HEK293 (cell line): ENCODE data around the gene WWOX.
A peak's percentile ranks its signal among the peaks of the same experiment; 100 is the strongest.

Source experiments
- CTCF ChIA-PET: fragments of 350-600 bp; formaldehyde crosslinking; extraction: SDS; loops from one replicate; lab custom pipeline; 2021; ENCODE audit warnings: antibody characterized with exemption; lab: Yijun Ruan, JAX
- POLR2A ChIA-PET: fragments of 300-600 bp; formaldehyde crosslinking; extraction: SDS; loops from one replicate; lab custom pipeline; 2020; ENCODE audit warnings: antibody characterized with exemption, inconsistent platforms; lab: Yijun Ruan, JAX
- H3K27ac ChIP-seq: fragments of 200-500 bp; sonication (Bioruptor generic); 2 replicates; pipeline ENCODE4 v1.5.1; 2014; ENCODE audit warnings: low read depth, low read length, control low read depth, inconsistent platforms; ENCODE audit errors: extremely low read depth
- H3K36me3 ChIP-seq, 2 experiments: fragments of 200-500 bp in 1 of 2; sonication (Bioruptor generic) in 1 of 2; 1 replicate in 1 of 2; 2 replicates in 1 of 2; pipeline ENCODE4 v1.5.1; 2014 to 2017; ENCODE audit warnings: inconsistent platforms in 2 of 2, low read length in 2 of 2; ENCODE audit not compliant: control insufficient read depth in 2 of 2, insufficient read depth in 1 of 2
- H3K4me1 ChIP-seq: fragments of 200-500 bp; sonication (Bioruptor generic); 2 replicates; pipeline ENCODE4 v1.5.1; 2014; ENCODE audit warnings: mild to moderate bottlenecking, low read length, inconsistent platforms; ENCODE audit not compliant: control insufficient read depth, insufficient read depth
- H3K4me3 ChIP-seq: 2 replicates; pipeline ENCODE4 v1.5.1; 2011; ENCODE audit warnings: low read depth, mild to moderate bottlenecking, control low read depth, low read length, moderate library complexity
- H3K9me3 ChIP-seq: fragments of 200-500 bp; sonication (Bioruptor generic); 2 replicates; pipeline ENCODE4 v1.5.1; 2014; ENCODE audit warnings: low read depth, low read length, inconsistent platforms; ENCODE audit not compliant: control insufficient read depth, insufficient read depth
- BCL11A ChIP-seq: fragments of 450-650 bp; formaldehyde crosslinking; IDR thresholded peaks from 2 replicates; pipeline ENCODE4 v1.5.1; 2016; ENCODE audit warnings: low read depth, missing biosample characterization, missing genetic modification characterization
- BCL11B ChIP-seq: fragments of 450-650 bp; formaldehyde crosslinking; IDR thresholded peaks from 2 replicates; pipeline ENCODE4 v1.5.1; 2016; ENCODE audit warnings: low read depth, missing biosample characterization, missing genetic modification characterization
- GLI4 ChIP-seq: fragments of 450-650 bp; formaldehyde crosslinking; IDR thresholded peaks from 2 replicates; pipeline ENCODE4 v1.5.1; 2016; ENCODE audit warnings: missing biosample characterization, missing genetic modification characterization
- IKZF3 ChIP-seq: fragments of 450-650 bp; IDR thresholded peaks from 2 replicates; pipeline ENCODE4 v1.5.0; 2018; ENCODE audit warnings: missing biosample characterization, mild to moderate bottlenecking, missing genetic modification characterization, moderate library complexity
- KLF10 ChIP-seq: fragments of 450-650 bp; IDR thresholded peaks from 2 replicates; pipeline ENCODE4 v1.5.1; 2018; ENCODE audit warnings: missing biosample characterization, mild to moderate bottlenecking, missing genetic modification characterization
- KLF9 ChIP-seq: fragments of 450-650 bp; formaldehyde crosslinking; IDR thresholded peaks from 2 replicates; pipeline ENCODE4 v1.5.1; 2016; ENCODE audit warnings: missing biosample characterization, missing genetic modification characterization, low read depth
- SCRT1 ChIP-seq: fragments of 450-650 bp; formaldehyde crosslinking; IDR thresholded peaks from 2 replicates; pipeline ENCODE4 v1.5.1; 2016; ENCODE audit warnings: missing biosample characterization, missing genetic modification characterization, borderline replicate concordance
- ZEB2 ChIP-seq: fragments of 450-650 bp; formaldehyde crosslinking; IDR thresholded peaks from 2 replicates; pipeline ENCODE4 v1.5.1; 2016; ENCODE audit warnings: missing biosample characterization, missing genetic modification characterization
- ZNF248 ChIP-seq: fragments of 450-650 bp; formaldehyde crosslinking; IDR thresholded peaks from 2 replicates; pipeline ENCODE4 v1.5.1; 2017; ENCODE audit warnings: missing biosample characterization, missing genetic modification characterization
- ZNF341 ChIP-seq: fragments of 450-650 bp; formaldehyde crosslinking; IDR thresholded peaks from 2 replicates; pipeline ENCODE4; 2016; ENCODE audit warnings: low read depth, missing biosample characterization, missing genetic modification characterization
- ZNF366 ChIP-seq: fragments of 450-650 bp; formaldehyde crosslinking; conservative IDR thresholded peaks from 2 replicates; pipeline ENCODE4 v1.5.1; 2016; ENCODE audit warnings: missing biosample characterization, missing genetic modification characterization
- ZNF391 ChIP-seq: fragments of 450-650 bp; formaldehyde crosslinking; IDR thresholded peaks from 2 replicates; pipeline ENCODE4 v1.5.1; 2016; ENCODE audit warnings: low read depth, missing biosample characterization, missing genetic modification characterization, borderline replicate concordance
- ZNF473 ChIP-seq: fragments of 450-650 bp; formaldehyde crosslinking; IDR thresholded peaks from 2 replicates; pipeline ENCODE4 v1.5.1; 2017; ENCODE audit warnings: missing biosample characterization, missing genetic modification characterization
- ZNF510 ChIP-seq: fragments of 450-650 bp; formaldehyde crosslinking; IDR thresholded peaks from 2 replicates; pipeline ENCODE4 v1.5.1; 2018; ENCODE audit warnings: mild to moderate bottlenecking, missing genetic modification characterization, missing biosample characterization; ENCODE audit not compliant: insufficient replicate concordance
- ZNF514 ChIP-seq: fragments of 450-650 bp; formaldehyde crosslinking; IDR thresholded peaks from 2 replicates; pipeline ENCODE4 v1.5.1; 2016; ENCODE audit warnings: missing biosample characterization, missing genetic modification characterization
- ZNF530 ChIP-seq: fragments of 450-650 bp; formaldehyde crosslinking; IDR thresholded peaks from 2 replicates; pipeline ENCODE4 v1.5.1; 2016; ENCODE audit warnings: low read depth, missing biosample characterization, missing genetic modification characterization
- ZNF654 ChIP-seq: fragments of 450-650 bp; formaldehyde crosslinking; IDR thresholded peaks from 2 replicates; pipeline ENCODE4 v1.5.1; 2016; ENCODE audit warnings: low read depth, missing biosample characterization, missing genetic modification characterization
- ZNF658 ChIP-seq: fragments of 450-650 bp; formaldehyde crosslinking; IDR thresholded peaks from 2 replicates; pipeline ENCODE4; 2016; ENCODE audit warnings: missing biosample characterization, missing genetic modification characterization
- ZNF670 ChIP-seq: fragments of 450-650 bp; formaldehyde crosslinking; IDR thresholded peaks from 2 replicates; pipeline ENCODE4 v1.5.1; 2016; ENCODE audit warnings: missing biosample characterization, missing genetic modification characterization, low read depth
- TF ChIP-seq, protein P1 (sequence below): fragments of 450-650 bp; formaldehyde crosslinking; IDR thresholded peaks from 2 replicates; pipeline ENCODE4 v1.5.1; 2017; ENCODE audit warnings: missing biosample characterization, missing genetic modification characterization
- TF ChIP-seq, protein P2 (sequence below): fragments of 450-650 bp; formaldehyde crosslinking; IDR thresholded peaks from 2 replicates; pipeline ENCODE4 v1.5.1; 2016; ENCODE audit warnings: missing biosample characterization, missing genetic modification characterization
- TF ChIP-seq, protein P3 (sequence below): fragments of 450-650 bp; formaldehyde crosslinking; IDR thresholded peaks from 2 replicates; pipeline ENCODE4 v1.5.1; 2016; ENCODE audit warnings: missing biosample characterization, missing genetic modification characterization
- TF ChIP-seq, protein P4 (sequence below): fragments of 450-650 bp; formaldehyde crosslinking; IDR thresholded peaks from 2 replicates; pipeline ENCODE4 v1.5.1; 2016; ENCODE audit warnings: missing biosample characterization, missing genetic modification characterization
- TF ChIP-seq, protein P5 (sequence below): fragments of 450-650 bp; IDR thresholded peaks from 2 replicates; pipeline ENCODE4 v1.5.1; 2018; ENCODE audit warnings: missing biosample characterization, missing genetic modification characterization
- TF ChIP-seq, protein P6 (sequence below): fragments of 450-650 bp; formaldehyde crosslinking; IDR thresholded peaks from 2 replicates; pipeline ENCODE4 v1.5.1; 2016; ENCODE audit warnings: missing biosample characterization, missing genetic modification characterization, borderline replicate concordance

Gene WWOX

DNA sequence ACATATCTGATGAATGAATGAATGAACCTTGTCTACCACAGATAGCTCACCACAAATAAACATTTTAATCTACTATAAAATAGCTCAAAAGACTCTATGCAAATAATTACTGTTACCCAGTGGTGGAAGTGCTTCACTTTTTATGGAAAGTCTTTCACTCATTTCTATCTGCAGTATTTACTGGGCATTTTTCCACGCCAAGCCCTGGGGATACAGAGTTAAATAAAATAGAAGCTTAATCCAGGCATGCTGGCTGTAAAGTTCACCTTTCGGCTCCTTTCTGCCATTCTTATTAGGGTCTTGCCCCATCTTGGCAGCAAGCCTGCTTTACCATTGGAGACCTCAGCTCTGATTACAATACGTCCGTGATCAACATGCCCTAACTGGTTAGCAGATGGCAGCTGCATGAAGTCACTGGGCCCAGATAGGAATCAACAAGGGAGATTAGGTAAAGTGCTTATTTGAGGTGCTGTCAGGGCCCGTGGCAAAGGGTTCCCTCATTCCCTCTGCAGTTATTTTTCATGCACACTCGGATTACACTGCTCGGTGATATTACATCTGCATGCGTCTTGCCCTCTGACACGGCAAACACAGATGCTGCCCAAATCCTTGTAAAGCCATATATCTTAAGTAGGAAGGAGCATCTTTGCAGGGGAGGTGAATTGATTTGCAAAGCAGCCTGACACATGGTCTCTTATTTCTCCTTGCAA is 648.9 kb downstream of the WWOX start (continued):
- TF ChIP-seq, protein P1, sequence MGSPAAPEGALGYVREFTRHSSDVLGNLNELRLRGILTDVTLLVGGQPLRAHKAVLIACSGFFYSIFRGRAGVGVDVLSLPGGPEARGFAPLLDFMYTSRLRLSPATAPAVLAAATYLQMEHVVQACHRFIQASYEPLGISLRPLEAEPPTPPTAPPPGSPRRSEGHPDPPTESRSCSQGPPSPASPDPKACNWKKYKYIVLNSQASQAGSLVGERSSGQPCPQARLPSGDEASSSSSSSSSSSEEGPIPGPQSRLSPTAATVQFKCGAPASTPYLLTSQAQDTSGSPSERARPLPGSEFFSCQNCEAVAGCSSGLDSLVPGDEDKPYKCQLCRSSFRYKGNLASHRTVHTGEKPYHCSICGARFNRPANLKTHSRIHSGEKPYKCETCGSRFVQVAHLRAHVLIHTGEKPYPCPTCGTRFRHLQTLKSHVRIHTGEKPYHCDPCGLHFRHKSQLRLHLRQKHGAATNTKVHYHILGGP (tag by site-specific recombination): no peak
- no peak for TF ChIP-seq ZNF670 (tag by site-specific recombination)
- TF ChIP-seq BCL11A: peak; percentile 33; the same call in 1 of the 2 replicates
- TF ChIP-seq, protein P2, sequence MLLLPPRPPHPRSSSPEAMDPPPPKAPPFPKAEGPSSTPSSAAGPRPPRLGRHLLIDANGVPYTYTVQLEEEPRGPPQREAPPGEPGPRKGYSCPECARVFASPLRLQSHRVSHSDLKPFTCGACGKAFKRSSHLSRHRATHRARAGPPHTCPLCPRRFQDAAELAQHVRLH (tag by site-specific recombination): peak; percentile 75; the same call in 1 of the 2 replicates
- no peak for TF ChIP-seq ZNF654 (tag by site-specific recombination)
- peak; percentile 79 for TF ChIP-seq IKZF3
- TF ChIP-seq KLF9 (tag by site-specific recombination): no peak
- TF ChIP-seq ZNF514: no peak
- TF ChIP-seq ZNF658: no peak
- no peak for TF ChIP-seq ZNF530 (tag by site-specific recombination)
- TF ChIP-seq KLF10 (tag by site-specific recombination): peak; percentile 52; the same call in 1 of the 2 replicates
- peak; percentile 90 for TF ChIP-seq ZNF366 (tag by site-specific recombination)
- no peak for TF ChIP-seq BCL11B
- TF ChIP-seq, protein P3, sequence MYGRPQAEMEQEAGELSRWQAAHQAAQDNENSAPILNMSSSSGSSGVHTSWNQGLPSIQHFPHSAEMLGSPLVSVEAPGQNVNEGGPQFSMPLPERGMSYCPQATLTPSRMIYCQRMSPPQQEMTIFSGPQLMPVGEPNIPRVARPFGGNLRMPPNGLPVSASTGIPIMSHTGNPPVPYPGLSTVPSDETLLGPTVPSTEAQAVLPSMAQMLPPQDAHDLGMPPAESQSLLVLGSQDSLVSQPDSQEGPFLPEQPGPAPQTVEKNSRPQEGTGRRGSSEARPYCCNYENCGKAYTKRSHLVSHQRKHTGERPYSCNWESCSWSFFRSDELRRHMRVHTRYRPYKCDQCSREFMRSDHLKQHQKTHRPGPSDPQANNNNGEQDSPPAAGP: no peak
- TF ChIP-seq, protein P4, sequence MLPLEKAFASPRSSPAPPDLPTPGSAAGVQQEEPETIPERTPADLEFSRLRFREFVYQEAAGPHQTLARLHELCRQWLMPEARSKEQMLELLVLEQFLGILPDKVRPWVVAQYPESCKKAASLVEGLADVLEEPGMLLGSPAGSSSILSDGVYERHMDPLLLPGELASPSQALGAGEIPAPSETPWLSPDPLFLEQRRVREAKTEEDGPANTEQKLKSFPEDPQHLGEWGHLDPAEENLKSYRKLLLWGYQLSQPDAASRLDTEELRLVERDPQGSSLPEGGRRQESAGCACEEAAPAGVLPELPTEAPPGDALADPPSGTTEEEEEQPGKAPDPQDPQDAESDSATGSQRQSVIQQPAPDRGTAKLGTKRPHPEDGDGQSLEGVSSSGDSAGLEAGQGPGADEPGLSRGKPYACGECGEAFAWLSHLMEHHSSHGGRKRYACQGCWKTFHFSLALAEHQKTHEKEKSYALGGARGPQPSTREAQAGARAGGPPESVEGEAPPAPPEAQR (tag by site-specific recombination): no peak
- TF ChIP-seq ZNF341 (tag by site-specific recombination): peak; percentile 73
- no peak for TF ChIP-seq ZNF248 (tag by site-specific recombination)
- TF ChIP-seq ZEB2 (tag by site-specific recombination): peak; percentile 77
- no peak for TF ChIP-seq ZNF510 (tag by site-specific recombination)
- peak; percentile 74 for TF ChIP-seq SCRT1 (tag by site-specific recombination)
- TF ChIP-seq, protein P5, sequence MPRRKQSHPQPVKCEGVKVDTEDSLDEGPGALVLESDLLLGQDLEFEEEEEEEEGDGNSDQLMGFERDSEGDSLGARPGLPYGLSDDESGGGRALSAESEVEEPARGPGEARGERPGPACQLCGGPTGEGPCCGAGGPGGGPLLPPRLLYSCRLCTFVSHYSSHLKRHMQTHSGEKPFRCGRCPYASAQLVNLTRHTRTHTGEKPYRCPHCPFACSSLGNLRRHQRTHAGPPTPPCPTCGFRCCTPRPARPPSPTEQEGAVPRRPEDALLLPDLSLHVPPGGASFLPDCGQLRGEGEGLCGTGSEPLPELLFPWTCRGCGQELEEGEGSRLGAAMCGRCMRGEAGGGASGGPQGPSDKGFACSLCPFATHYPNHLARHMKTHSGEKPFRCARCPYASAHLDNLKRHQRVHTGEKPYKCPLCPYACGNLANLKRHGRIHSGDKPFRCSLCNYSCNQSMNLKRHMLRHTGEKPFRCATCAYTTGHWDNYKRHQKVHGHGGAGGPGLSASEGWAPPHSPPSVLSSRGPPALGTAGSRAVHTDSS: no peak

DNA sequence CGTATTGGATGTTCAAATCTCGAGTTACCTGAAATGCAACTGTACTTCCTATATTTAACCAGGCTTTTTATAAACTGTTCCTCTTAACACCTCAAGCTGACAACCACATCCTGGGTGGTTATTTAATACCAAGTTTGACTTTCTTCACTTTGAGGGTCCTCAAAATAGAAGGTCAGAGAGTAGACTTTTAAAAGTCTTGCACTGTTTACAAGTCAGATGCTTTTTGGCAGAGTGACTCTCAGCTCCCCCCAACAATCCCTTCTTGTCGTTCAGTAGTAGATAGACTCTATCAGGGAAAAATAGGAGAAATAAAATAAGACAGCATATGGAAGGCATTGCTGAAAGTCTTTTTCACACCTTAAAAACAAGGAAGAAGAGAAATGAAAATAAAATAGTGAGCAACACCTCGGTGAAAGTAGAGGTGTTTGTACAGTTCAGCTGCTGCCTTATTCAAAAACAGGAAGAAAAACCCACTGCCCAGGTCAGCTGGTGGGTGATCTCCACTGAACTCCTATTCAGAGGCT is 650.4 kb downstream of the WWOX start:
- POLR2A ChIA-PET: no interaction called here
- Histone ChIP-seq H3K4me1 (peaks cover 21% of the 10 kb centered on the region), H3K36me3 (no peaks in the 10 kb centered on the region), H3K27ac (no peak overlapping the region), H3K9me3 (no peaks in the 10 kb centered on the region), H3K4me3 (no peak overlapping the region)
- CTCF ChIA-PET: no interaction called here
- TF ChIP-seq GLI4 (tag by site-specific recombination): no peak
- no peak for TF ChIP-seq IKZF3
- TF ChIP-seq ZNF473 (tag by site-specific recombination): no peak
- no peak for TF ChIP-seq ZNF391 (tag by site-specific recombination)
- TF ChIP-seq, protein P5: no peak
- TF ChIP-seq, protein P6, sequence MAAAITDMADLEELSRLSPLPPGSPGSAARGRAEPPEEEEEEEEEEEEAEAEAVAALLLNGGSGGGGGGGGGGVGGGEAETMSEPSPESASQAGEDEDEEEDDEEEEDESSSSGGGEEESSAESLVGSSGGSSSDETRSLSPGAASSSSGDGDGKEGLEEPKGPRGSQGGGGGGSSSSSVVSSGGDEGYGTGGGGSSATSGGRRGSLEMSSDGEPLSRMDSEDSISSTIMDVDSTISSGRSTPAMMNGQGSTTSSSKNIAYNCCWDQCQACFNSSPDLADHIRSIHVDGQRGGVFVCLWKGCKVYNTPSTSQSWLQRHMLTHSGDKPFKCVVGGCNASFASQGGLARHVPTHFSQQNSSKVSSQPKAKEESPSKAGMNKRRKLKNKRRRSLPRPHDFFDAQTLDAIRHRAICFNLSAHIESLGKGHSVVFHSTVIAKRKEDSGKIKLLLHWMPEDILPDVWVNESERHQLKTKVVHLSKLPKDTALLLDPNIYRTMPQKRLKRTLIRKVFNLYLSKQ (tag by site-specific recombination): no peak
